Dermis blood vessel endothelial cell (primary cell): ENCODE results near the gene MTMR11. TPM values are rescaled to one million over a fixed set of nuclear protein-coding genes. Genes with fewer than 3 reads are reported as not detected.
A peak's percentile ranks its signal among the peaks of the same experiment; 100 is the strongest.
"Not testable (repeated sequence)": the region's sequence is repeated elsewhere in the genome, so short reads cannot be mapped to it uniquely, and the experiment has no call there.

Source experiments
- DNase-seq: peaks from one replicate; pipeline ENCODE4 v3.0.0; 2010
- total RNA-seq: library from RNA; depleted of rRNA; stranded (reverse); fragments of >200 nt; gene quantifications from 2 replicates; pipeline ENCODE4 v1.2.3, GENCODE V29; 2014

The MTMR11 gene, protein sequence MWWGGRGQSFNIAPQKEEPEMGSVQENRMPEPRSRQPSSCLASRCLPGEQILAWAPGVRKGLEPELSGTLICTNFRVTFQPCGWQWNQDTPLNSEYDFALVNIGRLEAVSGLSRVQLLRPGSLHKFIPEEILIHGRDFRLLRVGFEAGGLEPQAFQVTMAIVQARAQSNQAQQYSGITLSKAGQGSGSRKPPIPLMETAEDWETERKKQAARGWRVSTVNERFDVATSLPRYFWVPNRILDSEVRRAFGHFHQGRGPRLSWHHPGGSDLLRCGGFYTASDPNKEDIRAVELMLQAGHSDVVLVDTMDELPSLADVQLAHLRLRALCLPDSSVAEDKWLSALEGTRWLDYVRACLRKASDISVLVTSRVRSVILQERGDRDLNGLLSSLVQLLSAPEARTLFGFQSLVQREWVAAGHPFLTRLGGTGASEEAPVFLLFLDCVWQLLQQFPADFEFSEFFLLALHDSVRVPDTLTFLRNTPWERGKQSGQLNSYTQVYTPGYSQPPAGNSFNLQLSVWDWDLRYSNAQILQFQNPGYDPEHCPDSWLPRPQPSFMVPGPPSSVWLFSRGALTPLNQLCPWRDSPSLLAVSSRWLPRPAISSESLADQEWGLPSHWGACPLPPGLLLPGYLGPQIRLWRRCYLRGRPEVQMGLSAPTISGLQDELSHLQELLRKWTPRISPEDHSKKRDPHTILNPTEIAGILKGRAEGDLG
- 0.47 and 1.5 TPM in 2 replicates for total RNA-seq

DNA sequence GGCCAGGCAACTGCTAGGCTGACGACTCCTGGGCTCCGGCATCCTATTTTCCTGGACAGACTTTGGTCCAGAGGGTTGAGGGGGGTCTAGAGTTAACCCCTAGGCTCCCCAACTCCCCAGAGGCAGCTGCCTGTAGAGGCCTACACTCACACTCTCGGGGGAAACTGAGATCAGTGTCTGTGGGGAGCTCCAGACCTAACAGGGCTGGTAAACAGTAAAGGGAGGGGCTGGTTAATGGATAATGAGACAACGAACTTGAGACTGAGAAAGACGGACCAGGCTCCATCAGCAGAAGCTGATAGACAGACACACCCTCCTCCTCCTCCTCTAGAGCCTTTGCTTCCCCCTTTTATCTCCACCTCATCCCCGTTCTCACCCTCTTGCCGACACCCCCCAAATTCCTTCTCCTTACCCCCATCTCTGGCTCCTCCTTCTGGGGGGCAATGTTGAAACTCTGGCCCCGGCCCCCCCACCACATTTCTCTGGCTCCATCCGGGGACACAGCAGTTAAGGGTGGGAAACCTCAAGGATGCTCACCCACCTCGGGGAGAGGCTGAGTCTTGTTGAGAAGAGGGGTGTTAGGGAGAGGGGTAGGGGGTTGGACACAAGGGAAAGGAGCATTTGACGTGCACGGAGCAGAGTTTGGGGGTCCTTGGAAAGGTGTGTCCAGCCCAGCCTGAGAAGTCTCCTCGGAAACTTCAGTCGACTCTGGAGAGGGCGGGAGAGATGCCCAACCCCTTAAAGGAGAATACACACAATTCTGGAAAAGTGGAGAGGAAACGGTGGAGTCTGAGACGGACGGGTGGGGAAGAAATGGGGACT lies at the start of gene MTMR11:
MTMR11 (minus strand) TSS at position 710 of the 822 bp plus-strand sequence; CDS start at position 478, 232 bp downstream.
- peak; percentile 17 for DNase-seq

DNA sequence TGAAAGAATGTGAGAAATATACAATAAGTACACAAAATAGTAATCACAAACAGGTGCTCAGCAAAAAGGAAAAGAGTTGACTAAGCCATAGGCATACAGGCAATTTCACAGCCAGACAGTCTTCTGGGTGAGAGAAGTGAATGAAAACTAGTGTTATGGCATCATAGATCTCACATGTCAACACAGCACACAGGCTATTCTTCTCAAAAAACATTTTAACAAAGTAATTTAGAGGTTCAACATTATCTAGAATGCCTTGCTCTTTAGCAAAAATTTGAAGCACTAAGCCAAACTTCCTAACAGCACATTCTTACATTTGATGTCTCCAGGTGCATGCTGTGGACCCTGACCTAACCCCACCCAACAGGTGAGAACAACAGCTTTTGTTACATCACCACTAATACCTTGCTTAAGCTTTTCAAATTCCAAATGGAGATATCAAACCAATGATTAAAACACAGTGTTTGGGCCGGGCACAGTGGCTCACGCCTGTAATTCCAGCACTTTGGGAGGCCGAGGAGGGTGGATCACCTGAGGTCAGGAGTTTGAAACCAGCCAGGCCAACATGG lies 43.4 kb upstream of the MTMR11 start:
- DNase-seq: no peak

DNA sequence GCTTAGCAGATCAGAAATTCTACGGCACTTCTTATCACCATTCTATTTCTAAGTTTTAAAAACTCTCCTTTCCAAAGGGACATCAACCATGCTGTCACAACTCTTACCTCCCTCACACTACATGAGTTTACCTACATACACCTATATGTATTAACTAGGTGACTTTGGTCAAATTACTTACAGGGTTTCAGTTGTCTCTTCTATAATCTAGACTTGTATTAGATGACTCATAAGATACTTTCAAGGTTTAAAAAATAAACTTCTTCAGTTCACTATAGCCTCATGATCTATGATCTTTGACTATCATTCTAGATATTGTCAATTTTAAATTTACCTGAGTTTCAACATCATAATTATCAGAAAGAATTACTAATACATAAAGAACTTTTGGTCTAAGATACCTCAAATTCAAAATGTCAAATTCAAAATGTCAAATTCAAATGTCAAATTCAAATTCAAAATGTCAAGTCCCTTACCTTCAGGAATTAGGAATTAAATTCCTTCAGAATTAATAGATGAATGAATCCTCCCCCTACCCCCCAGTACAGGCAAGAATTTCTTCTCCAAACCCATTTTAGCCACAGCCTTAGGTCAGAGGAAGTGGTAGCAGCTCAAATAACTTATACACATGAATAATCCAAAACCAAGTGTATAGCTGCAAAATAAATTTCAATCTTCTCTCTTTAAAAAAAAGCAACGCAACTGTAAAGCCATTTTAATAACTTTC lies 42.7 kb upstream of the MTMR11 start:
- DNase-seq: no peak

DNA sequence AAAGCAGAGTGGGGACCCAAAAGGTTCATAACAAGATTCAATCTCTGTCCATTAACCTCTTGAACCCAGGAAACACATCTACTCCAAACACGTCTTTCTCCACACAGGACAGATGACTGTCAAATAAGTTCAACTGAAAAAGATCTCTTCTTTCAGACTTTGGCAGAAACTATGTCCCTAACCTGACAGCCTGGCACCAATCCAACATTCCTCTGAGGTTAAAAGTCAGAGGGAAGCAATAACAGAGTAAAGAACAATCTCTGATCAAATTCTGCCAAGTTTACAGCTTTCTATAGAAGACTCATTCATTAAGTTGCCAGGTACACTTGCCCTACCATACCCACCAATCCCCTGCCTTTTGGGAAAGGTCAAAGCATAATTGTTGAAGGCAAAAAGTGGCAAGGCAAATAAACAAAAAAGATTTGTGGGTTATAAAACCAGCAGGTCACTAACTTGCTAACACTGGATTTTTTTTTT lies 41.9 kb upstream of the MTMR11 start:
- peak; percentile 76 for DNase-seq

DNA sequence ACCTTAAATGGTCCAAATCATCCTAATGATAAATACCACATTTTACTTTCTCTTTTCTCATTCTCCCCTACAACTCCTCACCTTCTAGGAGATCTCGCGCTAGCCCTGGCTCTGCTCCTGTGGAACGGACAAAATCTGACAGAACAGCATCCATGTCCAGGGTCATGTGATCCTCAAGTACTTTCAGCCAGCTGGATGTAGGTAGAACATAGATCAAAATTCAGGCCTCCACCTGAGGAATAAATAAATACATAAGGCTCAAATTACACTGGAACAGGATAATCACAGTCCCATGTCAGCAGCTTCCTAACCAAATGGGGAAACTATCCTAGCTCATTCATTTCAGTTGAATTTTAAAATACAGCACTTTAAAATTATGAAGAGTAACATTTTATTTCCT lies 40.7 kb upstream of the MTMR11 start:
- DNase-seq: no peak

DNA sequence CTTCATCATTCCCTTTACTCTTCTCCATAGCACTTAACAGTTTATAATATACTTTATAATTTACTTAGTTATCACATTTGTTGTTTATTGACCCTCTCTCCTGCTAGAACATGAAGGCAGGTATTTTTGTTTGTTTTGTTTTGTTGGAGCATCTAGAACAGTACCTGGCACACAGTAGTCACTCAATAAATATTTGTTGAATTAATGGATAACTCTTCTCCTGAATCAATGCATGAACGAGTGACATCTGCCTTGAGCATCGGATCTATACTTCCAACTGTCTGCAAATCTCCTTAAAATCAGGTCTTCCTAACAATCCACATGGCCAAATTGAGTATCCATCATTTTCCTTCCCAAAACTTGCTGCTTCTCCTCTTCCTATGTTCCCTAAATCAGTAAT lies 35.9 kb upstream of the MTMR11 start:
- DNase-seq: no peak

DNA sequence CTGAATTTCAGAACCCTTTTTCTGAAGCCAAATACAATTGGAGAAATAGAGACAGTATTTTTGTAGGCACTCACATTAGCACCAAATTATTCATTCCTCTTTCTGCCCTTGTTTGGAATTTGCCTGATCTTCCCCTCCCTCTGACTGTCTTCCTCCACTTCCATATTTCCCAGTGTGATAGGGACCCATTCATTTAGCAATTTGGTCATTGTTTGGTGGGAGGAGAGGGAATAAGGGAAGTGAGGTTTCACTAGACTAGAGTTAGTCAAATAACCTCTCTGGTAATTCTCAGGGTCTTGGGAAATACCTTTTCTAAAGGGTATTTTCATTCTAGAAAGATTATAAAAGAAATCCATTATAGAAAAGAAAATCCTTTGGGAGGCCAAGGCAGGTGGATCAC lies 31.0 kb upstream of the MTMR11 start:
- DNase-seq: no peak

DNA sequence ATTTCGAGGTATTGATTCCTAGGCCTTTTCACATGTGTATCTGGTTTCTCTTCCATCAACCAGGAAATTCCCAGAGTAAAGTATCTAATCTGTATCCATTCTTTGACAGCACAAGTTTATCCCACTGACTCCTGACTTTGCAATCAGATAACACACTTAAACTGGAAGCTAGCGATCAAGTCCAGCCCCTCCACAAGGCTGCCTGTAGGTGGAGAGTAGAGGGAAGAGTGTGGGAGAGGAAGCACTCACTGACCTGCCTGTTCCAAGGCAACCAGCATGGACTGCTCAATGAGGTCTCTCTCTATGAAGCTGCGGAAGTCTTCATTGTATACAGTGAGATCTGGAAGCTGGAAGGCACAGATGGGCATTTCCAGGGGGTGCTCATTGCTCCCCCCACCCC lies 30.4 kb upstream of the MTMR11 start:
- no peak for DNase-seq

DNA sequence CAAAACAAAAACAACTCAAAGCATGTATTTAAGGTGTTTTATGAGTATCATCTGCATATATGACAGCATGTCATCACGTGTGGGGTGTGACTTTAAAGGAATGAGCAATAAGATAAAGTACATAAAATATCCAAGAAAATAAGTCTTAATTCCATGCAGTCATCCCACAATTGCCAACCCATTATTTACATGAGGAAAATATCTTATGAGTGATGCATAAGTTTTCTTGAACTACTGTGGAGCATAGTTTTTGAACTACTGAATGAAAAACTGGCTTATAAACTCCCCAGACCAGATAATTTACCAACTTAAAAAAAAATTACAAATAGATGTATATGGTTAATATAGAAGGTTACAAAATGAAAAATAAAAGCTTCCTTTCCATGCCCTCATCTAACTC lies 29.7 kb upstream of the MTMR11 start:
- DNase-seq: no peak

DNA sequence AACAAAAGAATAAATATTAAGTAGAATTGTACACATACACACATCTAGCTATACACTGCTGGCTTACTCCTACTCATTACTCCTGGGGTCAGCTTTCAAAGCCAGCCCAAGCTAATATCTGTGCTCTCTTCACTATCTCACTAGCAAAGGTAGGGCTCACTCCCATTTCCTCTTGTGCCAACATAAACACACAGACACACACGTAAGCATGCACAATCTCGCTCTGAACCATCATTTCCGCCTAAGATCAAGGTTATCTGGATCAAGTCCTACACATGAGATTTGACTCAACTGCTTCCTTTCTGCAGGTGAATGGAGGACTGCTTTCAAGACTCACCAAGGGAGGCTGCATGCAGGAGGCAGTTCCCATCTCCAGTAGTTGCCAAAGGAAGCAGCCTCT lies 28.8 kb upstream of the MTMR11 start:
- DNase-seq: no peak

DNA sequence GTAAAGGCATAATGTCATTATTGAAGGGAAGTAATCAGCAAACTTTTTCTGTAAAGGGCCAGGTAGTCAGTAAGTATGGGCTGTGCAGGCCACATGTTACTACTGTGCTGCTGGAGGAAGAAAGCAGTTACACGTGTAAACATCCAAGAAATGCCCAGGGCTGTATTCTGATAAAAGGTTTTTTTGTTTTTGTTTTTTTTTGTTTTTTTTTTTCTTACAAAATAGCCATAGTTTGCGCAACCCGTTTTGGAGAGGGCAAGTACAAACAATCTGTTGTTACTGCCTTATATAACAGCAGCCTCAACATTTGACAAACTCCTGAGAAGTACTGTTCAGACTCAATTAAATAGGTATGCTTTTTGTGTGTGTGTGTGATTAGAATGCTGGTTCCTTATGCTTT lies 26.7 kb upstream of the MTMR11 start:
- no peak for DNase-seq

DNA sequence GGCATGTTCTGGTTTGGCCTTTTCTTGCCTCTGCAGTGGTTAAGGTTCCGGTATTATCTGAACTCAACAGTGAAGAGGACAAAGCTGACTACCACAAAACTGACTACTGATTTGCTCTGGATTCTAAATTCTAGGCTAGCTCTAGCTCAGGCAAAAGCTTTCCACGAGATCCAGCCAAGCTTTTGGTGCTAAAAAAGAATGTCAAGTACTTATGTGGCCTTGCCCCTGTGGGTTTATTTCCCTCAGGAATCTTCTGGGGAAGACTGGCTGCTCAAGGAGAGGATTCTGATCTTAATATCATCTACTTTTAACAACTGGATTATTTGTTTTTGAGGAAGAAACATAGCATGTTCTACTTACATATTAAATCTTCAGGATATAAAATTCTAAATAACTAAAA lies 26.1 kb upstream of the MTMR11 start:
- no peak for DNase-seq

DNA sequence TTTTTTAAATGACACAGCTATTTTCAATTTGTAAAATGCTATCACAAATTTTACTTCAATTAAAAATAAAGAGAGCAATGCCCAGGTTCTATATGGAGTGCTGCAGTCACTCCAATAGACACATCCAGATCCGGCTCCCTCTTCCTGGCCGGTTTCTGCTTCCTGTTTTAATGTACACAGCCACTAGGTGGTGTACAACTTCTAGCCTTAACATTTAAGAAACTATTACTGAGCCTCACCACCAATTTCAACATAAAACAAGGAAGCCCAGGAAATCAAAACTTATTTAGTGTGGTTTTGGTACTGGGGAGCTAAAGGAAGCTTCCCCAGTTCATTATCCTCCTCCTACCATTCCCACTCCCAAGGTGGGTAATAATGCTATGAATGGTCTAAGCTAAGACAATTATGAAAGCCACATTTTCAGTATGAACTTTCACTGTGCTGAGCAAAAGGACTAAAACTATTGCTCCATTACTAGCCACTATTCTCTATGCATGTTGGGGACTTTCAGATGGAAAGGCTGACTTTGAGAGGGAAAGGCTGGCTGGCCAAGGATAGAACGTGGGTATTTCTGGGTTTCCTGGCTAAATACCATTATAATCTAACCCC lies 25.5 kb upstream of the MTMR11 start:
- DNase-seq: peak; percentile 86

DNA sequence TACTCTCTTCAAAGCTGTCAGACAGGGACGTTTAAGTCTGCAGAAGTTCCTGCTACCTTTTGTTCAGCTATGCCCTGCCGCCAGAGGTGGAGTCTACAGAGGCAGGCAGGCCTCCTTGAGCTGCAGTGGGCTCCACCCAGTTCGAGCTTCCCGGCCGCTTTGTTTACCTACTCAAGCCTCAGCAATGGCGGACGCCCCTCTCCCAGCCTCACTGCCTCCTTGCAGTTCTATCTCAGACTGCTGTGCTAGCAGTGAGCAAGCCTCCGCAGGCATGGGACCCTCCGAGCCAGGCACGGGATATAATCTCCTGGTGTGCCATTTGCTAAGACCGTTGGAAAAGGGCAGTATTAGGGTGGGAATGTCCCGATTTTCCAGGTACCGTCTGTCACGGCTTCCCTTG lies 20.9 kb upstream of the MTMR11 start:
- DNase-seq: not testable (repeated sequence)

DNA sequence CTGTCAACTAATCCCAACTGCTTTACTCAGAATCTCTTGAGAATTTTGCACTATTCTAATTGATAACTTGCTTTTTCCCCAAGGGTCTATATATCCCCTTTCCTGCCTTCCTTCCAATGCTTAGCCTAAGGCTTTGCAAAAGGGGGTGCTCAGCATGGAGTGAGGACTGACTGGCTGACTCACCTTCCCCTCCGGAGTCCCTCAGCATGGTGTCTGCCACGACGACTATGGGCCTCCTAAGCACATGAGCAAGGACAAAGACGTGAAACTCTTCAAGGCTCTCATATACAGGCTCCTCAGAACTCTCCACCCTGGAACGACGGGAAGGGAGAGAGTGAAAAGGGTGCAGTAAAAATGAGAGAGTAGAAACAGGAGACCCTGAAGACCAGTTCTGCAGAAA lies 13.2 kb upstream of the MTMR11 start:
- no peak for DNase-seq

DNA sequence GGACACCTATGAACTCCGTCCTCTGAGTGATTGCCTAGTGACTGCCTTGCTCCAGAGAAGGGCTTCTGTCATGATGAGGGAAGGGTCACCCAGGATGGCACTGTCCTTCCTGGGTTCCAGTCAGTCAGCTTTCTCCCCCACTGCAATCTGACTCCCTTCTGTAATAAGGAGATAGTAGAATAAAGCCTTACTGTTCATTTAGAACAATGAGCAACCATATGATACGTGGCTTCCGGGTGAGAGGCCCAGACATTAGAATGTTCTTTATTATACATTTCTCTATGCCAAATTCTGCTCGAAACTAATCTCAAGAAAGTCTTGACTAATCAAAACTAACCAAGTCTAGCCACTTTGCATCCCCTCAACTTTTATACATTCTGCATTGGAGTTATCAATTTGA lies 8.5 kb upstream of the MTMR11 start:
- no peak for DNase-seq

DNA sequence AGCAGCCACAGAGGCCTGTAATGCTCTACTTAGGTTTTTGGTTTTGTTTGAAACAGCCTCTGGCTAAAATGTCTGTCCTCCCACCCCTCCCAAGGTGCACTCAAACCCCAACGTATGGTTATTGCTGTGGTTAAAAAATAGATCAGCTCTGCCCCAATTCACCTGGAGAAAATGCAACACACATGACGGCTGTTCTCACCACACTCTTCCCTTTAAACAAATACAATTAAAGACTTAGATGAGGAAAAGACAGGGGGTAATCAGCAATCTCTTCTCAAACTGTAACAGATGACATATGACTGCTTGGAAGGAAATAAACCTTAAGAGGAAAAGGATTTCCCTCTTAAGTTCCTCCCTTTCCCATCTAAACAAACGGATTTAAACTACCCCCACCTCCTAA lies 6.2 kb upstream of the MTMR11 start:
- DNase-seq: no peak

DNA sequence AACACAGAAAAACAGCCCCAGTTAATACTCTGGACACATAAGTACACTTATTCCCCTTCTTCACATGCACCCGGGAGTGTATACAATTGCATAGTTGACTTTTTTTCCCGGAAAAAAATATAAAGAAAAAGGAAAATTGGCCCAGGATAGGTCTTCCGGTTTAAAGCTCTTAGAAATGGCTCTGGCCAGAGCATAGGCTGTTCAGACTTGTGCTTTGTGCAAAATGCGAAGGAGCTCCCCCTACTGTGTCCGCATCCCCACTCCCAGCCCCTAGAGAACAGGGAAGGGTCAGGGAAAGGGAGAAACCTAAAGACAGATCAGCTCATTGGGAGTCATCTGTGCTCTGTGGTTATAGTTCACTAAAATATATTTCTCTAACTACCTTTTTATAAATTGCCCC lies 5.5 kb upstream of the MTMR11 start:
- DNase-seq: peak; percentile 59

DNA sequence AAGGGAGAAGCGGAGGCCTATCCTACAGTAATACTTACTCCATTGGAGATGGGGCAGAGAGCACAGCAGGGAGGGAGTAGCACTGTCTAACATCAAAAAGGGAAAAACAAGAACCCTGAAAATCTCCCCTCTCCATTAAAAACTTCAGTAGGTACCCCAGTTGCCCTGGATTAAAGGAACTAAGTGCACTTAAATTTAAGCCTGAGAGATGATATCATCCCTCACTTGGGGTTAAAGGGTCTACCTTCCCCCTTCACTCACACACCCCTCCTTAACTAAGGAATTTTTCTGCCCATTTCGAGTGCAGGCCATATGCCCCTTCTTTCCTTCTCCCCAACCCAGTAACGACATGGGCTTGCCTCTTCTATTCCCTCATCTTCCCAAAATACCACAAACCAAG lies 3.7 kb upstream of the MTMR11 start:
- no peak for DNase-seq

DNA sequence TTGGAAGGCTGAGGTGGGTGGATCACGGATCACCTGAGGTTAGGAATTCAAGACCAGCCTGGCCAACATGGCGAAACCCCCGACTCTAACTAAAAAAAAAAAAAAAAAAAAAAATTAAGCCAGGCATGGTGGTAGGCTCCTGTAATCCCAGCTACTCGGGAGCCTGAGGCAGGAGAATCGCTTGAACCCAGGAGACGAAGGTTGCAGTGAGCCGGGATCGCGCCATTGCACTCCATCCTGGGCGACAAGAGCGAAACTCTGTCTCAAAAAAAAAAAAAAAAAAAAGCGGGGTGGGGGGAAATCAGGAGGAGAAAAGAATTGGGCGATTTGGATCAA lies 2.0 kb upstream of the MTMR11 start:
- not testable (repeated sequence) for DNase-seq

DNA sequence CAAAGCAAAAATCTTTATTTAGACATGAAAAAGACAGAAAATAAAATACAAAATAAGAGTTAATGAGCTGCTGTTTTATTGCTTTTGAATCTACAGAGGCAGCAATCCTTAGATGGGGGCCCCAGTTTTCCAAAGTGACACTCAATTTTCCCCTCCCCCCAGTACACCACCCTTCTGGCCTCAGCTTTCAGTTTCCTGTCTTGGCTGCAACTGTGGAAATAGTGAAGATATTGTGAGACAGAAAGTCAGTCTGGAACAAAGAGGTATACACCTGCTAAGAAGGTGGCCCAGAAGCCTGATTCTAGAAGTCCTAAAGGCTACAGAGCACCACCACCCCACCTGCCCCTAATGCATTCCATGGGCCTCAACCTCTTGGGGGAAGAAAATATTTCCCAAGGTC lies 1.1 kb upstream of the MTMR11 start:
- DNase-seq: peak; percentile 44
